Activated naive CD4-positive, alpha-beta T cell treated with anti-CD3 and anti-CD28 coated beads, Interleukin-2, amount 50 U/mL, for 72 hours (primary cell): ENCODE data around the gene NDST4. TPM values are rescaled to one million over a fixed set of nuclear protein-coding genes. Genes with fewer than 3 reads are reported as not detected.

Source experiments
- ATAC-seq, 2 donors: fragments of 150-1000 bp; cut with Tn5 transposase; 2 replicates each; pipeline ENCODE4 v1.10.0; 2021; ENCODE audit warnings: mild to moderate bottlenecking in 2 of 2, moderate library complexity in 2 of 2
- DNase-seq, 2 donors: peaks; one replicate each; pipeline ENCODE4 v3.0.0; 2021 to 2022; ENCODE audit warnings: low spot score in 2 of 2
- H3K27ac Mint-ChIP-seq, 2 donors: one replicate each; pipeline ENCODE4 v1.8.0; 2022; ENCODE audit warnings: mild to moderate bottlenecking in 2 of 2, mixed read lengths in 2 of 2
- H3K36me3 Mint-ChIP-seq, 2 donors: one replicate each; pipeline ENCODE4 v1.8.0; 2022; ENCODE audit warnings: mixed read lengths in 2 of 2
- H3K9me3 Mint-ChIP-seq, 2 donors: one replicate each; pipeline ENCODE4 v1.8.0; 2022; ENCODE audit warnings: mixed read lengths in 2 of 2
- total RNA-seq, 2 donors: library from RNA; stranded (reverse); gene quantifications; one replicate each; pipeline ENCODE4 v1.2.3, GENCODE V29; 2022

Gene NDST4
- total RNA-seq: not detected

DNA sequence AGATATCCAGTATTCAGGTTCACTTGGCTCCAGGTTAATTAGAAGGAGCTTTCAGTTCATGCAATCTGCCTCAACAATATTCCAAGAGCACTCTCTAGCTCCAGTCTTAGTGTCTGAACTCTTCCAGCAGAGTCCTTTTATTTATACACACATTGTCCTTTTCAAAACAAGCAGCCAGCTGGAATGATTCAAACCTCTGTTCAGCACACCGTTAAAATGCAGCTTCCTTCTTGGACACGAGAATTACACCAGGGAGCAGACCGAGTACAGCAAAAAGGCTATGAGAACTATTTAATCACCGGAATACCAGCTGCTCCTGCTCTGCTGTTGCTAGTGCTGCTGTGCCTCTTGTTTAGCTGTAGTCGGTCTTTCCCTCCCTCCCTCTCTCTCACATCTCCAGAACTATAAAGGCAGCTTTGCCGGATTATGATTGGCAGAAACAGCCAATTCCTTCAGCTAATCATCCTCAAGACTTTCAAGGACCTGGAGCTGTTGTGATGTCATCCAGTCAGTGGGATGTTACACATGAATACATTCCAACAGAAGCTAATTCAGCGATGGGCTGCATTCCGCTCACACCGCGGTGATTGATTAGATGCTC lies at the start of gene NDST4:
Gene NDST4, minus strand, starts transcription at position 115 of the 601 bp plus-strand sequence. CDS start 36,584 bp downstream, outside the sequence.
- Mint-ChIP-seq H3K27ac (no peak within 1 kb of the TSS), H3K9me3 (peaks cover 0 to 4% of the 10 kb centered on the region in 2 donors), H3K36me3 (no peaks in the 10 kb centered on the region)
- no peak for ATAC-seq
- no peak for DNase-seq

GRCh38 chr4:115159141-115159540 lies 45.7 kb upstream of the NDST4 start:
- no peak for ATAC-seq
- H3K9me3 Mint-ChIP-seq: peaks cover 0 to 13% of the 10 kb centered on the region in 2 donors

DNA sequence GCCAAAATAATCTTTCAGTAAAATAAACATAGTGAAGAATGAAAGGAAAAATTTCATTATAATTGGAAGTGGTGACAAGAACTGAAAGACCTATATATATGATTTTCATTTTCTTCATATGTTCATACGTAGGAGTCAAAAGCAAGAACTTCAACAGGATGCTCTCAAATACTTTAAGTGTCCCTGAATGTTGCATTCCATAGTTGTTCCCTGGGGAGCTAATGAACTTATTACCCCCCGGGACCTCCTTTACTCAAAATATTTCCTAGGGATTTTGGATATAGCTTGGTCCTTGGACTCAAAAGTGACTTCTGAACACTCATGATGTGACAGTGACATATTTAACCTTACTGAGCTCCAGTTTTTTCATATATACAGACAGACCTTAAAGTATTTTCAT lies 44.9 kb upstream of the NDST4 start:
- no peaks in the 10 kb centered on the region for H3K36me3 Mint-ChIP-seq
- peaks cover 0 to 8% of the 10 kb centered on the region in 2 donors for H3K9me3 Mint-ChIP-seq
- no peak for DNase-seq
- no peak overlapping the region for H3K27ac Mint-ChIP-seq
- ATAC-seq: no peak

More at GRCh38 chr4:115159141-115159540, 45.7 kb upstream of the NDST4 start:
- Mint-ChIP-seq H3K36me3 (no peaks in the 10 kb centered on the region), H3K27ac (no peak overlapping the region)
- DNase-seq: no peak

- DNase-seq (no peak), ATAC-seq (no peak)
- Mint-ChIP-seq H3K36me3 (no peaks in the 10 kb centered on the region), H3K27ac (no peak overlapping the region), H3K9me3 (peaks cover 4% of the 10 kb centered on the region in 2 donors)
Observed at GRCh38 chr4:115154826-115155225, 41.4 kb upstream of the NDST4 start.

GRCh38 chr4:115152965-115153364 lies 39.5 kb upstream of the NDST4 start:
- Mint-ChIP-seq H3K9me3 (peaks cover 4 to 6% of the 10 kb centered on the region in 2 donors), H3K27ac (no peak overlapping the region), H3K36me3 (no peaks in the 10 kb centered on the region)
- no peak for DNase-seq
- ATAC-seq: no peak

- no peak for DNase-seq
- Mint-ChIP-seq H3K9me3 (peaks cover 3 to 4% of the 10 kb centered on the region in 2 donors), H3K27ac (no peak overlapping the region), H3K36me3 (no peaks in the 10 kb centered on the region)
- ATAC-seq: no peak
Observed at GRCh38 chr4:115152081-115152480, 38.7 kb upstream of the NDST4 start.

DNA sequence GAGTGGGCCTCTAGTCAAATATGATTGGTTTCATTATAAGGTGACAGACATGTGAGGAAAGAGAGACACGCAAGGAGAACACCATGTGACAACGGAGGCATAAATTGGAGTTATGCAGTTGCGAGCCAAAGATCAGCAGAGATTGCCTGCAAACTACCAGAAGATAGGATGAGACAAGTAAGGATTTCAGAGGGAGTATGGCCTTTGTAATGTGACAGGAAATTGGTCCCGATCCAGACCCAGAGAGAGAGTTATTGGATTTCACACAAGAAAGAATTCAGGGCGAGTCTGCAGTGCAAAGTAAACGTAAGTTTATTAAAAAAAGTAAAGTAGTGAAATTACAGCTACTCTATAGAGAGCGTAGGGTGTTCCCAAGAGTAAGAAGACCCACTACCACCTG lies 35.7 kb upstream of the NDST4 start:
- Mint-ChIP-seq H3K36me3 (no peaks in the 10 kb centered on the region), H3K27ac (no peak overlapping the region)
- no peak for DNase-seq

DNA sequence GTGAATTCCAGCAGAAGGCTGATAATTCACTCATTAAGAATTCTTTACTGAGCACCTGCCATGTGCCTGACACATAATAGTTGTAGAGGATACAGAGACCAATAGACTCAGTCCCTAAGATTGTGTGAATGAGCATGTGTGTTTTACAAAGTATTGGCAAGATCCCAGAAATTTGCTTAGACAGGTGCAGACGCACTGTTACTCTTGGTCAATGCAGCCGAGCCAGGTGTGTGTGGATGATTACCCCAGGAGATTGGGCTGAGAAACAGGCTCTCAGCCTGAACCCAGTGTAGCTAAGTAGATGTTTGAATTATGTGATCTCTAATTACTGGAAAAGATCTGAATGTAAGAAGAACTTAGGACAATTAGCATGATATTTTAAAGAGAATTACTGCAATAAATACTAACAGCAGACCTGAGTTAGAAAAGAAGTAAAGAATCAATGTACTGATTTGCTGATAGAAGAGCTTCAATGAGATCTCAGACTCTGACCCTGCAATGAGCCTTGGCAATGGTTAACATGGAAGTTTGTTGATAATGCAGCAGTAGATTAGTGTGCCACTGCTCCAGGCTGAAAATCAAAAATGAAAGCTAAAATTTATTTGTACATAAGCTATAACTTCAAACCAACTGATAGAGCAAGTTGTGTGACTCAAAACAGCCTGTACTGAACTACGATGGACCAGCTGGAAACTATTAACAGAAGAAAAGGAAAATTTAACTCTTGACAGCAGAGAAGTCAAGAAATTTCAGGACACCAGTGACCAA lies 32.2 kb upstream of the NDST4 start:
- ATAC-seq: no peak
- no peak for DNase-seq
- peaks cover 5 to 8% of the 10 kb centered on the region in 2 donors for H3K9me3 Mint-ChIP-seq

More for the DNA sequence above, 35.7 kb upstream of the NDST4 start:
- peaks cover 3 to 4% of the 10 kb centered on the region in 2 donors for H3K9me3 Mint-ChIP-seq
- ATAC-seq: no peak

GRCh38 chr4:115128037-115128436 lies 14.6 kb upstream of the NDST4 start:
- H3K27ac Mint-ChIP-seq: no peak overlapping the region
- peaks cover 0 to 4% of the 10 kb centered on the region in 2 donors for H3K36me3 Mint-ChIP-seq
- H3K9me3 Mint-ChIP-seq: peaks cover 5 to 12% of the 10 kb centered on the region in 2 donors
- ATAC-seq (no peak), DNase-seq (no peak)

More for the DNA sequence above, 32.2 kb upstream of the NDST4 start:
- Mint-ChIP-seq H3K36me3 (no peaks in the 10 kb centered on the region), H3K27ac (no peak overlapping the region)

- peaks cover 0 to 4% of the 10 kb centered on the region in 2 donors for H3K36me3 Mint-ChIP-seq
- DNase-seq (no peak), ATAC-seq (no peak)
- no peak overlapping the region for H3K27ac Mint-ChIP-seq
- H3K9me3 Mint-ChIP-seq: peaks cover 5 to 12% of the 10 kb centered on the region in 2 donors
Observed at GRCh38 chr4:115126491-115126890, 13.1 kb upstream of the NDST4 start.

DNA sequence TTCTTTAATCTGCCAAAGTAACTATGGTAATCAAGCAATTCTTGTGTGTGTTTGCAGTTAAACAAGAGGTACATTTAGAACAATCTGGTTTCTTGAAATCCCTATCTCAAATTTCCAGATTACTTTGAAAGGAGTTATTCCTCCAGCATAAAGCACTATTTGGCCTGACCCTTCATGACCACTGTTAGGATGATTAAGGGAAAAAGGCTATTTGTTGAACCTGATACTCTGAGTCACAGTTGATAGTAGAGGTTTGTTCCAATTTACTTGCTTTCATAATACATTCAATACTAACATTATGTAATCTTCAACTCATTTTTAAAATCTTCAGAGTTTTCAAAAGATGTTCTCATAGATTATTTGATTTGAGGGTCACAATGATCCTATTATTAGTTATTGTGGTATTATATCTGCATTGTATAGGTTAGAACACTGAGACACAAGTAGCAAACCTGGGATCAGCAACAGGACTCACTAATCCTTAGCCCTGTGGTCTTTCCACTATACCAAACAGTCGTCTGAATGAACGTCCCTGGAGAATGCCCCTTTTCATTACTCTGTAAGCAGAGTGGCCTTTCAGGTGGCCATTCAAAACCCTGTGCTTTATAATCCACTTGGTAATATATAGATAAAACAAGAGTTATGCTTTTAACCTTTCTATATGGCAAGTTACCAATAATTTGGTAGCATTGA lies 8.1 kb upstream of the NDST4 start:
- ATAC-seq (no peak), DNase-seq (no peak)
- peaks cover 5 to 7% of the 10 kb centered on the region in 2 donors for H3K9me3 Mint-ChIP-seq
- peaks cover 0 to 4% of the 10 kb centered on the region in 2 donors for H3K36me3 Mint-ChIP-seq
- no peak overlapping the region for H3K27ac Mint-ChIP-seq

- ATAC-seq (no peak), DNase-seq (no peak)
- no peak overlapping the region for H3K27ac Mint-ChIP-seq
- peaks cover 0 to 1% of the 10 kb centered on the region in 2 donors for H3K36me3 Mint-ChIP-seq
- H3K9me3 Mint-ChIP-seq: peaks cover under 1 to 4% of the 10 kb centered on the region in 2 donors
Observed at GRCh38 chr4:115119804-115120352, 6.5 kb upstream of the NDST4 start.

- DNase-seq: no peak
- Mint-ChIP-seq H3K9me3 (peaks cover 0 to 4% of the 10 kb centered on the region in 2 donors), H3K27ac (no peak overlapping the region), H3K36me3 (no peaks in the 10 kb centered on the region)
- ATAC-seq: no peak
Observed at GRCh38 chr4:115117651-115118050, 4.2 kb upstream of the NDST4 start.

GRCh38 chr4:115110191-115111181 lies 2.9 kb downstream of the NDST4 start:
- ATAC-seq: no peak

GRCh38 chr4:115108850-115109249 lies 4.6 kb downstream of the NDST4 start:
- ATAC-seq (no peak), DNase-seq (no peak)
- no peaks in the 10 kb centered on the region for H3K36me3 Mint-ChIP-seq
- H3K9me3 Mint-ChIP-seq: peaks cover 0 to 4% of the 10 kb centered on the region in 2 donors
- no peak overlapping the region for H3K27ac Mint-ChIP-seq

More at GRCh38 chr4:115110191-115111181, 2.9 kb downstream of the NDST4 start:
- Mint-ChIP-seq H3K27ac (no peak overlapping the region), H3K36me3 (no peaks in the 10 kb centered on the region), H3K9me3 (peaks cover 0 to 4% of the 10 kb centered on the region in 2 donors)
- DNase-seq: no peak

DNA sequence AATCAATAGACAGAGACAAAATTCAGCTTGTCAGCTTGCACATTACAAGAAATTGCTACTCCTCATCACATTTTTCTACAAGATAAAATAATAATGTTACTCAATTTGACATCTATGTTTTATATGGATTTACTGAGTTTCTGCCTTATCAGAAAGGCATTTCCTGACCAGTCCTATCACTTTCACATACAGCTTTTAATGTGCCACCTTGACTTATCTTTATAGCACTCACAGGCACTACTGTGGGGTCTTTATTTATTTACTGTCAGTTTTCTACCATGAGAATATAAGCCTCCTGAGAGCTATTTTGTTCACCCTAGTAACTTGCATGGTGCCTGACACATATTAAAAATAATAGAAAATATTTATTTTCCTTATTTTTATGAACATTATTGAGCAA lies 6.0 kb downstream of the NDST4 start:
- Mint-ChIP-seq H3K27ac (no peak overlapping the region), H3K9me3 (peaks cover 0 to 4% of the 10 kb centered on the region in 2 donors), H3K36me3 (no peaks in the 10 kb centered on the region)
- no peak for DNase-seq
- ATAC-seq: no peak
